SK-N-SH (cell line): Measurements from ENCODE around the gene PRR33.

ENCODE experiments used
- EP300 ChIP-seq, 2 experiments: IDR thresholded peaks; 2 replicates each; pipeline versions ENCODE4 v1.4.0 to v1.6.1; 2012; ENCODE audit warnings: borderline replicate concordance in 1 of 2, low read depth in 1 of 2, low read length in 1 of 2
- FOSL2 ChIP-seq: IDR thresholded peaks from 2 replicates; pipeline ENCODE4 v1.4.0; 2012; ENCODE audit warnings: low read depth, mild to moderate bottlenecking, moderate library complexity, borderline replicate concordance
- GABPA ChIP-seq: IDR thresholded peaks from 2 replicates; pipeline ENCODE4 v1.4.0; 2012; ENCODE audit warnings: low read depth, mild to moderate bottlenecking
- NRF1 ChIP-seq: IDR thresholded peaks from 2 replicates; pipeline ENCODE4 v1.6.1; 2012; ENCODE audit warnings: low read depth, mild to moderate bottlenecking, low read length
- POLR2AphosphoS5 ChIP-seq: IDR thresholded peaks from 2 replicates; pipeline ENCODE4 v1.6.1; 2012; ENCODE audit warnings: low read depth, low read length
- RFX5 ChIP-seq: IDR thresholded peaks from 2 replicates; pipeline ENCODE4 v1.6.1; 2012; ENCODE audit warnings: mild to moderate bottlenecking, improper control_type of control experiment, low read length
- SMC3 ChIP-seq: IDR thresholded peaks from 2 replicates; pipeline ENCODE4 v1.6.1; 2012; ENCODE audit warnings: low read depth, low read length, improper control_type of control experiment
- TAF1 ChIP-seq: IDR thresholded peaks from 2 replicates; pipeline ENCODE4 v1.6.1; 2012; ENCODE audit warnings: low read depth, mild to moderate bottlenecking, low read length, moderate library complexity, borderline replicate concordance
- TF ChIP-seq, protein P1 (sequence below): fragments of 200-600 bp; sonication (generic); IDR thresholded peaks from 2 replicates; pipeline ENCODE4 v1.6.1; 2017; ENCODE audit warnings: antibody characterized with exemption, mild to moderate bottlenecking, moderate library complexity
- TF ChIP-seq, protein P2 (sequence below): IDR thresholded peaks from 2 replicates; pipeline ENCODE4; 2012
- TF ChIP-seq, protein P3 (sequence below): IDR thresholded peaks from 2 replicates; pipeline ENCODE4 v1.6.1; 2012; ENCODE audit warnings: mild to moderate bottlenecking, low read depth, low read length, moderate library complexity
- TF ChIP-seq, protein P4 (sequence below): IDR thresholded peaks from 2 replicates; pipeline ENCODE4 v1.4.0; 2012; ENCODE audit warnings: low read depth
- TF ChIP-seq, protein P5 (sequence below): fragments of 150-350 bp; IDR thresholded peaks from 2 replicates; pipeline ENCODE4 v1.6.1; 2017; ENCODE audit warnings: antibody characterized with exemption, low read length, low read depth, borderline replicate concordance

DNA sequence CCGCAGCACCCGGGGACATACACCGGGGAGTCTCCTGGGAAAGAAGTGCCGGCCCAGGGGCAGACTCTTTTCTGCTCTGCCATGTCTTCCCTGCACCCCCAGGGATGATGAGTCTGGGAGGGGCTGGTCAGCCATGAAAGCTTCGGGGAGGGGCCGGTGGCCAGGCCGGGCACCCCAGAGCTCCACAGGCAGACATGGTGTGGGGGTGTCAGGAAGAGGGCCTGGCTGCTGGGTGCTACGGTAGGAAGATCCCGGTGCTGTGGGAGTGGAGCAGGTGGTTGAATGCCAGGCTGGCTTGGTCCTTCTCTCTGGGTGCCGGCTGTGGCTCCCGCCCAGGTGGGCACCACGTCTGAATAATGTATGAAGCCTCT lies 21.4 kb downstream of the PRR33 start:
- TF ChIP-seq, protein P1, sequence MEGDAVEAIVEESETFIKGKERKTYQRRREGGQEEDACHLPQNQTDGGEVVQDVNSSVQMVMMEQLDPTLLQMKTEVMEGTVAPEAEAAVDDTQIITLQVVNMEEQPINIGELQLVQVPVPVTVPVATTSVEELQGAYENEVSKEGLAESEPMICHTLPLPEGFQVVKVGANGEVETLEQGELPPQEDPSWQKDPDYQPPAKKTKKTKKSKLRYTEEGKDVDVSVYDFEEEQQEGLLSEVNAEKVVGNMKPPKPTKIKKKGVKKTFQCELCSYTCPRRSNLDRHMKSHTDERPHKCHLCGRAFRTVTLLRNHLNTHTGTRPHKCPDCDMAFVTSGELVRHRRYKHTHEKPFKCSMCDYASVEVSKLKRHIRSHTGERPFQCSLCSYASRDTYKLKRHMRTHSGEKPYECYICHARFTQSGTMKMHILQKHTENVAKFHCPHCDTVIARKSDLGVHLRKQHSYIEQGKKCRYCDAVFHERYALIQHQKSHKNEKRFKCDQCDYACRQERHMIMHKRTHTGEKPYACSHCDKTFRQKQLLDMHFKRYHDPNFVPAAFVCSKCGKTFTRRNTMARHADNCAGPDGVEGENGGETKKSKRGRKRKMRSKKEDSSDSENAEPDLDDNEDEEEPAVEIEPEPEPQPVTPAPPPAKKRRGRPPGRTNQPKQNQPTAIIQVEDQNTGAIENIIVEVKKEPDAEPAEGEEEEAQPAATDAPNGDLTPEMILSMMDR = no peak
- TF ChIP-seq, protein P2, sequence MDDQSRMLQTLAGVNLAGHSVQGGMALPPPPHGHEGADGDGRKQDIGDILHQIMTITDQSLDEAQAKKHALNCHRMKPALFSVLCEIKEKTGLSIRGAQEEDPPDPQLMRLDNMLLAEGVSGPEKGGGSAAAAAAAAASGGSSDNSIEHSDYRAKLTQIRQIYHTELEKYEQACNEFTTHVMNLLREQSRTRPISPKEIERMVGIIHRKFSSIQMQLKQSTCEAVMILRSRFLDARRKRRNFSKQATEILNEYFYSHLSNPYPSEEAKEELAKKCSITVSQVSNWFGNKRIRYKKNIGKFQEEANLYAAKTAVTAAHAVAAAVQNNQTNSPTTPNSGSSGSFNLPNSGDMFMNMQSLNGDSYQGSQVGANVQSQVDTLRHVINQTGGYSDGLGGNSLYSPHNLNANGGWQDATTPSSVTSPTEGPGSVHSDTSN = no peak
- TF ChIP-seq GABPA (no peak), RFX5 (no peak), POLR2AphosphoS5 (no peak), FOSL2 (no peak), SMC3 (no peak), TAF1 (no peak), NRF1 (no peak), EP300 (IDR thresholded peaks at IDR 0.05; ENCODE audit: borderline replicate concordance in 1 of 2, low read depth in 1 of 2, low read length in 1 of 2) (no peak)
- TF ChIP-seq, protein P3, sequence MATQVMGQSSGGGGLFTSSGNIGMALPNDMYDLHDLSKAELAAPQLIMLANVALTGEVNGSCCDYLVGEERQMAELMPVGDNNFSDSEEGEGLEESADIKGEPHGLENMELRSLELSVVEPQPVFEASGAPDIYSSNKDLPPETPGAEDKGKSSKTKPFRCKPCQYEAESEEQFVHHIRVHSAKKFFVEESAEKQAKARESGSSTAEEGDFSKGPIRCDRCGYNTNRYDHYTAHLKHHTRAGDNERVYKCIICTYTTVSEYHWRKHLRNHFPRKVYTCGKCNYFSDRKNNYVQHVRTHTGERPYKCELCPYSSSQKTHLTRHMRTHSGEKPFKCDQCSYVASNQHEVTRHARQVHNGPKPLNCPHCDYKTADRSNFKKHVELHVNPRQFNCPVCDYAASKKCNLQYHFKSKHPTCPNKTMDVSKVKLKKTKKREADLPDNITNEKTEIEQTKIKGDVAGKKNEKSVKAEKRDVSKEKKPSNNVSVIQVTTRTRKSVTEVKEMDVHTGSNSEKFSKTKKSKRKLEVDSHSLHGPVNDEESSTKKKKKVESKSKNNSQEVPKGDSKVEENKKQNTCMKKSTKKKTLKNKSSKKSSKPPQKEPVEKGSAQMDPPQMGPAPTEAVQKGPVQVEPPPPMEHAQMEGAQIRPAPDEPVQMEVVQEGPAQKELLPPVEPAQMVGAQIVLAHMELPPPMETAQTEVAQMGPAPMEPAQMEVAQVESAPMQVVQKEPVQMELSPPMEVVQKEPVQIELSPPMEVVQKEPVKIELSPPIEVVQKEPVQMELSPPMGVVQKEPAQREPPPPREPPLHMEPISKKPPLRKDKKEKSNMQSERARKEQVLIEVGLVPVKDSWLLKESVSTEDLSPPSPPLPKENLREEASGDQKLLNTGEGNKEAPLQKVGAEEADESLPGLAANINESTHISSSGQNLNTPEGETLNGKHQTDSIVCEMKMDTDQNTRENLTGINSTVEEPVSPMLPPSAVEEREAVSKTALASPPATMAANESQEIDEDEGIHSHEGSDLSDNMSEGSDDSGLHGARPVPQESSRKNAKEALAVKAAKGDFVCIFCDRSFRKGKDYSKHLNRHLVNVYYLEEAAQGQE = no peak
- TF ChIP-seq, protein P4, sequence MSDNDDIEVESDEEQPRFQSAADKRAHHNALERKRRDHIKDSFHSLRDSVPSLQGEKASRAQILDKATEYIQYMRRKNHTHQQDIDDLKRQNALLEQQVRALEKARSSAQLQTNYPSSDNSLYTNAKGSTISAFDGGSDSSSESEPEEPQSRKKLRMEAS = no peak
- TF ChIP-seq, protein P5, sequence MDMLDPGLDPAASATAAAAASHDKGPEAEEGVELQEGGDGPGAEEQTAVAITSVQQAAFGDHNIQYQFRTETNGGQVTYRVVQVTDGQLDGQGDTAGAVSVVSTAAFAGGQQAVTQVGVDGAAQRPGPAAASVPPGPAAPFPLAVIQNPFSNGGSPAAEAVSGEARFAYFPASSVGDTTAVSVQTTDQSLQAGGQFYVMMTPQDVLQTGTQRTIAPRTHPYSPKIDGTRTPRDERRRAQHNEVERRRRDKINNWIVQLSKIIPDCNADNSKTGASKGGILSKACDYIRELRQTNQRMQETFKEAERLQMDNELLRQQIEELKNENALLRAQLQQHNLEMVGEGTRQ = no peak
